Upper lobe of left lung (tissue), 4 donors: Measurements from ENCODE around the gene CLSTN2.

ENCODE experiments used
- POLR2A ChIP-seq, 4 donors: fragments of 450-650 bp; IDR thresholded peaks; one replicate each; pipeline ENCODE4 v1.5.1; 2016 to 2017; ENCODE audit warnings: antibody characterized with exemption in 4 of 4, mild to moderate bottlenecking in 2 of 4
- TF ChIP-seq, protein P1 (sequence below), 6 experiments: fragments of 450-650 bp in 4 of 6; fragments of 200-600 bp in 2 of 6; sonication (generic) in 2 of 6; IDR thresholded peaks; one replicate each; pipeline ENCODE4 v1.5.1; 2016 to 2019; ENCODE audit warnings: antibody characterized with exemption in 6 of 6

- TF ChIP-seq, protein P1, sequence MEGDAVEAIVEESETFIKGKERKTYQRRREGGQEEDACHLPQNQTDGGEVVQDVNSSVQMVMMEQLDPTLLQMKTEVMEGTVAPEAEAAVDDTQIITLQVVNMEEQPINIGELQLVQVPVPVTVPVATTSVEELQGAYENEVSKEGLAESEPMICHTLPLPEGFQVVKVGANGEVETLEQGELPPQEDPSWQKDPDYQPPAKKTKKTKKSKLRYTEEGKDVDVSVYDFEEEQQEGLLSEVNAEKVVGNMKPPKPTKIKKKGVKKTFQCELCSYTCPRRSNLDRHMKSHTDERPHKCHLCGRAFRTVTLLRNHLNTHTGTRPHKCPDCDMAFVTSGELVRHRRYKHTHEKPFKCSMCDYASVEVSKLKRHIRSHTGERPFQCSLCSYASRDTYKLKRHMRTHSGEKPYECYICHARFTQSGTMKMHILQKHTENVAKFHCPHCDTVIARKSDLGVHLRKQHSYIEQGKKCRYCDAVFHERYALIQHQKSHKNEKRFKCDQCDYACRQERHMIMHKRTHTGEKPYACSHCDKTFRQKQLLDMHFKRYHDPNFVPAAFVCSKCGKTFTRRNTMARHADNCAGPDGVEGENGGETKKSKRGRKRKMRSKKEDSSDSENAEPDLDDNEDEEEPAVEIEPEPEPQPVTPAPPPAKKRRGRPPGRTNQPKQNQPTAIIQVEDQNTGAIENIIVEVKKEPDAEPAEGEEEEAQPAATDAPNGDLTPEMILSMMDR (IDR thresholded peaks at IDR 0.05) = no peak
- TF ChIP-seq POLR2A (IDR thresholded peaks at IDR 0.05) = no peak
Observed at GRCh38 chr3:140163159-140163763, 228.3 kb downstream of the CLSTN2 start.
